Naive thymus-derived CD4-positive, alpha-beta T cell (primary cell): ENCODE results near the gene GSN. TPM values are rescaled to one million over a fixed set of nuclear protein-coding genes. Genes with fewer than 3 reads are reported as not detected.

Experiments
- ATAC-seq: fragments of 150-1000 bp; cut with Tn5 transposase; 2 replicates; pipeline ENCODE4 v1.10.0; 2021; ENCODE audit warnings: mild to moderate bottlenecking, moderate library complexity
- CTCF ChIA-PET: fragments of 350-600 bp; sonication (Branson Sonifier 250); formaldehyde crosslinking; loops from one replicate; lab custom pipeline; 2021; ENCODE audit warnings: antibody characterized with exemption; lab: Charles Lee
- POLR2A ChIA-PET: fragments of 350-600 bp; sonication (Branson Sonifier 250); formaldehyde crosslinking; loops from one replicate; lab custom pipeline; 2021; ENCODE audit warnings: antibody characterized with exemption, inconsistent platforms; lab: Charles Lee
- DNase-seq, 9 donors: peaks; one replicate each; pipeline versions ENCODE4 v3.0.0 to v3.0.0-alpha.2; 2020 to 2022; ENCODE audit warnings: mixed read lengths in 1 of 9
- H3K27ac ChIP-seq: one replicate; pipeline ENCODE4 v1.7.0; 2013; ENCODE audit warnings: mild to moderate bottlenecking, low read depth, low read length, moderate library complexity
- H3K27me3 ChIP-seq, 2 donors: one replicate each; pipeline ENCODE4 v1.7.0; 2013; ENCODE audit warnings: low read length in 2 of 2, mild to moderate bottlenecking in 2 of 2, moderate library complexity in 2 of 2; ENCODE audit not compliant: control insufficient read depth in 2 of 2, insufficient read depth in 2 of 2
- H3K36me3 ChIP-seq, 3 experiments: 1 replicate in 2 of 3; 2 replicates in 1 of 3; pipeline ENCODE4 v1.7.0; 2013; ENCODE audit warnings: low read length in 3 of 3, mild to moderate bottlenecking in 3 of 3, moderate library complexity in 1 of 3; ENCODE audit not compliant: insufficient read depth in 3 of 3, control insufficient read depth in 2 of 3
- H3K4me1 ChIP-seq, 2 donors: one replicate each; pipeline ENCODE4 v1.7.0; 2013; ENCODE audit warnings: low read length in 2 of 2, mild to moderate bottlenecking in 2 of 2, moderate library complexity in 1 of 2; ENCODE audit not compliant: control insufficient read depth in 2 of 2, insufficient read depth in 2 of 2
- H3K4me3 ChIP-seq: 2 replicates; pipeline ENCODE4 v1.7.0; 2013; ENCODE audit warnings: mild to moderate bottlenecking, low read length
- H3K9me3 ChIP-seq, 3 experiments: 1 replicate in 2 of 3; 2 replicates in 1 of 3; pipeline ENCODE4 v1.7.0; 2013; ENCODE audit warnings: low read length in 3 of 3; ENCODE audit not compliant: control insufficient read depth in 2 of 3
- H3K27ac Mint-ChIP-seq, 9 donors: one replicate each; pipeline ENCODE4 v1.8.0; 2020 to 2022; ENCODE audit warnings: mixed read lengths in 9 of 9, mild to moderate bottlenecking in 8 of 9, moderate library complexity in 5 of 9, inconsistent platforms in 2 of 9
- H3K27me3 Mint-ChIP-seq, 5 donors: one replicate each; pipeline ENCODE4 v1.8.0; 2021 to 2022; ENCODE audit warnings: mixed read lengths in 5 of 5, mild to moderate bottlenecking in 1 of 5
- H3K36me3 Mint-ChIP-seq, 5 donors: one replicate each; pipeline ENCODE4 v1.8.0; 2020 to 2022; ENCODE audit warnings: mixed read lengths in 5 of 5, mild to moderate bottlenecking in 3 of 5, inconsistent platforms in 1 of 5
- H3K4me1 Mint-ChIP-seq, 7 donors: one replicate each; pipeline ENCODE4 v1.8.0; 2020 to 2022; ENCODE audit warnings: mixed read lengths in 7 of 7, mild to moderate bottlenecking in 3 of 7, inconsistent platforms in 1 of 7
- H3K4me3 Mint-ChIP-seq, 10 donors: one replicate each; pipeline ENCODE4 v1.8.0; 2020 to 2022; ENCODE audit warnings: mild to moderate bottlenecking in 10 of 10, mixed read lengths in 10 of 10, moderate library complexity in 6 of 10, inconsistent platforms in 2 of 10
- H3K9me3 Mint-ChIP-seq, 11 donors: one replicate each; pipeline ENCODE4 v1.8.0; 2020 to 2022; ENCODE audit warnings: mixed read lengths in 11 of 11, mild to moderate bottlenecking in 4 of 11, inconsistent platforms in 1 of 11, moderate library complexity in 1 of 11
- intact Hi-C, 2 donors: fragments of 100-400 bp; cut with micrococcal nuclease; formaldehyde crosslinking; loops; one replicate each; pipeline ENCODE4 v1.15.1; 2023
- polyA plus RNA-seq, 2 donors: library from polyadenylated mRNA; unstranded; fragments of 300-500 nt; fragmentation: Illumina TruSeq; gene quantifications; one replicate each; pipeline ENCODE4 v1.2.3, GENCODE V29; 2021
- total RNA-seq, 6 experiments: library from RNA in 5 of 6; stranded (reverse) in 5 of 6; gene quantifications; 1 replicate in 5 of 6; 2 replicates in 1 of 6; pipeline ENCODE4 v1.2.3 and lab custom pipeline; 2021 to 2026

Gene GSN
- total and polyA plus RNA-seq, 7 experiments from 2014 or later, result 2.9 to 34.6 (median 6.4) TPM

GRCh38 chr9:121280715-121281613 is 13.0 kb downstream of the GSN start:
- no peak overlapping the region for H3K27ac Mint-ChIP-seq
- Histone ChIP-seq H3K27ac (no peak overlapping the region), H3K27me3 (no peaks in the 10 kb centered on the region), H3K4me1 (no peaks in the 10 kb centered on the region), H3K9me3 (no peaks in the 10 kb centered on the region), H3K36me3 (no peaks in the 10 kb centered on the region), H3K4me3 (no peak overlapping the region)
- POLR2A ChIA-PET, result no interaction called here
- intact Hi-C loops, result no loop called here
- DNase-seq, result no peak
- H3K27me3 Mint-ChIP-seq, result no peaks in the 10 kb centered on the region
- CTCF ChIA-PET, result no interaction called here
- no peak for ATAC-seq
- no peak overlapping the region for H3K4me3 Mint-ChIP-seq
- peaks cover 0 to 17% (median 9%) of the 10 kb centered on the region in 7 donors for H3K4me1 Mint-ChIP-seq
- H3K36me3 Mint-ChIP-seq, result peaks cover 0 to 6% (median 0%) of the 10 kb centered on the region in 5 donors
- no peaks in the 10 kb centered on the region for H3K9me3 Mint-ChIP-seq

GRCh38 chr9:121281614-121282276 is 13.8 kb downstream of the GSN start:
- H3K27me3 ChIP-seq, result no peaks in the 10 kb centered on the region
- no peak for ATAC-seq
- intact Hi-C loops, result no loop called here
- H3K36me3 ChIP-seq, result no peaks in the 10 kb centered on the region
- H3K4me3 Mint-ChIP-seq, result peak overlapping the region in 1 of 10 donors; percentile 2
- no peak overlapping the region for H3K27ac Mint-ChIP-seq
- no peaks in the 10 kb centered on the region for H3K4me1 ChIP-seq
- no peaks in the 10 kb centered on the region for H3K27me3 Mint-ChIP-seq
- no peak overlapping the region for H3K4me3 ChIP-seq
- no peak for DNase-seq
- H3K4me1 Mint-ChIP-seq, result peaks cover 0 to 23% (median 13%) of the 10 kb centered on the region in 7 donors
- no peaks in the 10 kb centered on the region for H3K9me3 ChIP-seq
- ChIA-PET CTCF (no interaction called here), POLR2A (no interaction called here)
- peaks cover 0 to 11% (median 0%) of the 10 kb centered on the region in 5 donors for H3K36me3 Mint-ChIP-seq
- no peaks in the 10 kb centered on the region for H3K9me3 Mint-ChIP-seq
- H3K27ac ChIP-seq, result no peak overlapping the region

- no peak for ATAC-seq
- H3K27ac Mint-ChIP-seq, result peak overlapping the region in 1 of 9 donors; percentile 45
Measured at GRCh38 chr9:121282277-121283079, 14.5 kb downstream of the GSN start.

GRCh38 chr9:121283080-121283398 is 15.1 kb downstream of the GSN start:
- Histone ChIP-seq H3K9me3 (no peaks in the 10 kb centered on the region), H3K27ac (no peak overlapping the region), H3K4me3 (no peak overlapping the region), H3K27me3 (no peaks in the 10 kb centered on the region), H3K36me3 (no peaks in the 10 kb centered on the region), H3K4me1 (no peaks in the 10 kb centered on the region)
- POLR2A ChIA-PET, result no interaction called here
- Mint-ChIP-seq H3K4me1 (peaks cover 0 to 23% (median 13%) of the 10 kb centered on the region in 7 donors), H3K27ac (peak overlapping the region in 1 of 9 donors; percentile 45), H3K4me3 (no peak overlapping the region), H3K36me3 (peaks cover 0 to 11% (median 0%) of the 10 kb centered on the region in 5 donors), H3K27me3 (no peaks in the 10 kb centered on the region), H3K9me3 (no peaks in the 10 kb centered on the region)
- no peak for DNase-seq
- CTCF ChIA-PET, result no interaction called here
- intact Hi-C loops, result no loop called here
- ATAC-seq, result no peak

More at GRCh38 chr9:121282277-121283079, 14.5 kb downstream of the GSN start:
- H3K4me1 Mint-ChIP-seq, result peaks cover 0 to 23% (median 13%) of the 10 kb centered on the region in 7 donors
- DNase-seq, result no peak
- H3K4me3 ChIP-seq, result no peak overlapping the region
- ChIA-PET CTCF (no interaction called here), POLR2A (no interaction called here)
- H3K9me3 ChIP-seq, result no peaks in the 10 kb centered on the region
- no peaks in the 10 kb centered on the region for H3K36me3 ChIP-seq
- H3K4me1 ChIP-seq, result no peaks in the 10 kb centered on the region
- intact Hi-C loops, result no loop called here
- H3K27me3 Mint-ChIP-seq, result no peaks in the 10 kb centered on the region
- H3K4me3 Mint-ChIP-seq, result no peak overlapping the region
- H3K27ac ChIP-seq, result no peak overlapping the region
- no peaks in the 10 kb centered on the region for H3K9me3 Mint-ChIP-seq
- H3K36me3 Mint-ChIP-seq, result peaks cover 0 to 11% (median 0%) of the 10 kb centered on the region in 5 donors
- H3K27me3 ChIP-seq, result no peaks in the 10 kb centered on the region

GRCh38 chr9:121283856-121284732 is 16.1 kb downstream of the GSN start:
- no peak for DNase-seq
- H3K9me3 Mint-ChIP-seq, result no peaks in the 10 kb centered on the region
- H3K36me3 Mint-ChIP-seq, result peaks cover 0 to 15% (median 0%) of the 10 kb centered on the region in 5 donors
- no peak overlapping the region for H3K4me3 Mint-ChIP-seq
- intact Hi-C loops, result no loop called here
- H3K9me3 ChIP-seq, result no peaks in the 10 kb centered on the region
- no peak overlapping the region for H3K27ac Mint-ChIP-seq
- H3K27me3 Mint-ChIP-seq, result no peaks in the 10 kb centered on the region
- no peak overlapping the region for H3K4me3 ChIP-seq
- peaks cover 0 to 24% (median 9%) of the 10 kb centered on the region in 7 donors for H3K4me1 Mint-ChIP-seq
- H3K36me3 ChIP-seq, result no peaks in the 10 kb centered on the region
- ChIA-PET CTCF (no interaction called here), POLR2A (no interaction called here)
- no peaks in the 10 kb centered on the region for H3K4me1 ChIP-seq
- no peak for ATAC-seq
- no peaks in the 10 kb centered on the region for H3K27me3 ChIP-seq
- no peak overlapping the region for H3K27ac ChIP-seq
